Measurements from ENCODE around the gene CRADD.

DNA sequence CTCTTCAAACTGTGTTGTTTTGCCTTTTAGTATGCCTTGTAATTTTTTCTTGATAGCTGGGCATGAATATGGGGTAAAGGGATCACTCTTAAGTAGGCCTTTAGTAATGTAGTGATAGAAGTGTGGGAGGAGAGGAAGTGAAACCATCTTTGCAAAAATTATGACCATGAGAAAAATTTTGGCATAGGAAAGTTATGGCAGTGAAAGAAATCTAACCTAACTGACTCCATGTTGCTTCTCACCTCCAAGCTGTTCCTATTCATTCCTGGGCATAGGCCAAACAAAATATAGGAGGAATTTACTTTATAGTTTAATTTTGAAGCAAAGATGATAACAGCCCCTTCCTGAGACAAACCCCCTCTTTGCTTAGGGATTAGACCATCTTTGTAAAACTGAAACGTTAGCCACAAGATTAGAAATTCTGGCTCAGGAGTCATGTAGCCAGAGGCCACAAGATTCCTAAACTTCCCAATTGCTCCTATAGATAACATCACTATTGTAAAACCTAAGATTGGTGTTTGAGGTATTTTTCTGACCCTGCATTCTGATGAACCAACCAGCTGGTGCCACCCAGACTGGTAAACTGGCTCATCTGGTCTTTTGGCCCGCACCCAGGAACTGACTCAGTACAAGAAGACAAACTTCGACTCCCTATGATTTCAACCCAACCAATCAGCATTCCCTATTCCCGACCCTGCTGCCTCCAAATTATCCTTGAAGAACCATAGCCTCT is 45.8 kb downstream of the CRADD start:
- TF ChIP-seq CTCF (IDR thresholded peaks at IDR 0.05): no peak
- no peak for TF ChIP-seq EZH2 (IDR thresholded peaks at IDR 0.05)
- no peak for TF ChIP-seq EZH2phosphoT487 (IDR thresholded peaks at IDR 0.05)
